T-helper 22 cell (primary cell): ENCODE results near the gene MXI1.

Experiments used
- DNase-seq: peaks from one replicate; pipeline ENCODE4 v3.0.0-alpha.2; 2020; ENCODE audit warnings: low read depth

Gene MXI1

GRCh38 chr10:110275128-110275729 lies 67.8 kb downstream of the MXI1 start:
- no peak for DNase-seq

- DNase-seq, result no peak
Measured at GRCh38 chr10:110276603-110277002, 69.2 kb downstream of the MXI1 start.

GRCh38 chr10:110277591-110277990 lies 70.2 kb downstream of the MXI1 start:
- no peak for DNase-seq

GRCh38 chr10:110278562-110279406 lies 71.4 kb downstream of the MXI1 start:
- DNase-seq, result no peak

GRCh38 chr10:110279407-110279986 lies 72.1 kb downstream of the MXI1 start:
- no peak for DNase-seq

GRCh38 chr10:110284262-110284661 lies 76.9 kb downstream of the MXI1 start:
- DNase-seq, result no peak

- DNase-seq, result no peak
Measured at GRCh38 chr10:110285501-110285900, 78.1 kb downstream of the MXI1 start.

GRCh38 chr10:110286841-110287240 lies 79.4 kb downstream of the MXI1 start:
- DNase-seq, result no peak

- no peak for DNase-seq
Measured at GRCh38 chr10:110296966-110297365, 89.6 kb downstream of the MXI1 start.

- DNase-seq, result no peak
Measured at GRCh38 chr10:110300486-110300986, 93.1 kb downstream of the MXI1 start.

GRCh38 chr10:110303681-110304080 lies 96.3 kb downstream of the MXI1 start:
- no peak for DNase-seq

GRCh38 chr10:110304394-110304779 lies 97.0 kb downstream of the MXI1 start:
- DNase-seq, result no peak

GRCh38 chr10:110304780-110305421 lies 97.5 kb downstream of the MXI1 start, which contains the start of gene SMNDC1:
TSS of gene SMNDC1 (minus strand) at chr10:110304920. CDS start at chr10:110303587, 1,333 bp downstream.
- DNase-seq, result peak; percentile 94

GRCh38 chr10:110305767-110306451 lies 98.5 kb downstream of the MXI1 start:
- DNase-seq, result peak; percentile 31

GRCh38 chr10:110306452-110306768 lies 99.0 kb downstream of the MXI1 start:
- no peak for DNase-seq

- DNase-seq, result no peak
Measured at GRCh38 chr10:110307805-110308204, 100.4 kb downstream of the MXI1 start.

GRCh38 chr10:110310741-110311140 lies 103.3 kb downstream of the MXI1 start:
- DNase-seq, result no peak

- DNase-seq, result no peak
Measured at GRCh38 chr10:110311357-110311949, 104.0 kb downstream of the MXI1 start.

- no peak for DNase-seq
Measured at GRCh38 chr10:110312206-110312605, 104.8 kb downstream of the MXI1 start.

GRCh38 chr10:110313674-110314073 lies 106.3 kb downstream of the MXI1 start:
- DNase-seq, result no peak
